ENCODE results near the gene FUOM. TPM values are rescaled to one million over a fixed set of nuclear protein-coding genes. Genes with fewer than 3 reads are reported as not detected.

FUOM gene
- total and polyA plus RNA-seq, 9 of the 15 experiments (the other 6 are each of a cell fraction or from before 2014, with no cell fraction given): 1.8 to 96.1 (median 27.0) TPM

- DNase-seq (ENCODE audit: extremely low read depth in 1 of 4, low spot score in 3 of 4) (no peak), FAIRE-seq (no peak), ATAC-seq (no peak)
- Histone ChIP-seq H3K4me3 (no peak overlapping the region), H3K9ac (ENCODE audit: insufficient read depth in 1 of 2, low read depth in 2 of 2, low read length in 2 of 2) (0 out of 4 replicates have a peak overlapping the region, but pooled peaks of 1 of the 2 experiments have one; percentile 17), H3K27ac (ENCODE audit: extremely low read depth, low read depth, low read length) (no peak overlapping the region), H4K20me1 (replicated peaks; ENCODE audit: control insufficient read depth, insufficient read depth, low read length) (no peaks in the 10 kb centered on the region), H3K27me3 (ENCODE audit: control insufficient read depth in 2 of 2, insufficient read depth in 2 of 2, low read length in 2 of 2) (no peaks in the 10 kb centered on the region; a peak in 1 of 5 replicates), H3K36me3 (ENCODE audit: control insufficient read depth, insufficient read depth, low read length) (no peaks in the 10 kb centered on the region), H3K9me3 (replicated peaks; ENCODE audit: control insufficient read depth, insufficient read depth, low read depth, low read length) (no peaks in the 10 kb centered on the region), H2AFZ (ENCODE audit: low read depth, low read length) (no peak overlapping the region), H3K4me1 (replicated peaks in 1 of 2; ENCODE audit: control insufficient read depth in 2 of 2, insufficient read depth in 2 of 2, low read length in 2 of 2) (peaks cover 0 to 47% of the 10 kb centered on the region in 2 experiments; a peak in 2 of 5 replicates), H3K9me1 (ENCODE audit: control insufficient read depth, insufficient read depth, low read length) (no peaks in the 10 kb centered on the region), H3K4me2 (ENCODE audit: insufficient read depth, low read length) (no peak overlapping the region), H3K79me2 (ENCODE audit: control insufficient read depth, insufficient read depth, low read length) (no peaks in the 10 kb centered on the region)
- BruUV-seq (replicated peaks): no TSS peak
- ChIA-PET POLR2A (no interaction called here), CTCF (ENCODE audit: low intra/inter-chr PET ratio) (no interaction called here)
- 34% methylated on average over 7 of the region's 8 CpGs for WGBS (ENCODE audit: insufficient coverage, low coverage, missing lambda C conversion rate)
- intact Hi-C loops (cut with micrococcal nuclease): no loop called here
- in situ Hi-C loops (cut with MboI): no loop called here
- TF ChIP-seq, protein P1, sequence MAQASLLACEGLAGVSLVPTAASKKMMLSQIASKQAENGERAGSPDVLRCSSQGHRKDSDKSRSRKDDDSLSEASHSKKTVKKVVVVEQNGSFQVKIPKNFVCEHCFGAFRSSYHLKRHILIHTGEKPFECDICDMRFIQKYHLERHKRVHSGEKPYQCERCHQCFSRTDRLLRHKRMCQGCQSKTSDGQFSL (CRISPR knock-in tag; IDR thresholded peaks at IDR 0.05): peak; percentile 73
- TF ChIP-seq, protein P1 (tag; IDR thresholded peaks at IDR 0.05): no peak
- TF ChIP-seq ZFP1 (CRISPR knock-in tag; IDR thresholded peaks at IDR 0.05) (no peak), USF2 (CRISPR knock-in tag; IDR thresholded peaks at IDR 0.05) (no peak), NONO (IDR thresholded peaks at IDR 0.05; ENCODE audit: low read depth in 2 of 2, low read length in 1 of 2) (no peak), TEAD1 (CRISPR knock-in tag; IDR thresholded peaks at IDR 0.05) (no peak), ZNF280B (CRISPR knock-in tag; IDR thresholded peaks at IDR 0.05) (no peak), ZNF609 (CRISPR knock-in tag; IDR thresholded peaks at IDR 0.05; ENCODE audit: borderline replicate concordance) (no peak), SMARCA5 (IDR thresholded peaks at IDR 0.05) (0 out of 2 replicates have a peak, but pooled peaks have one; percentile 12), ZNF764 (CRISPR knock-in tag; IDR thresholded peaks at IDR 0.05; ENCODE audit: low read depth) (no peak), ARID3B (CRISPR knock-in tag; IDR thresholded peaks at IDR 0.05; ENCODE audit: borderline replicate concordance) (no peak), HEY1 (CRISPR knock-in tag; IDR thresholded peaks at IDR 0.05; ENCODE audit: borderline replicate concordance) (no peak)
Measured at GRCh38 chr10:133349160-133349568, 8.7 kb downstream of the FUOM start.

All from K562 (cell line).